ENCODE measurements around the gene SCARF1.

Gene SCARF1

DNA sequence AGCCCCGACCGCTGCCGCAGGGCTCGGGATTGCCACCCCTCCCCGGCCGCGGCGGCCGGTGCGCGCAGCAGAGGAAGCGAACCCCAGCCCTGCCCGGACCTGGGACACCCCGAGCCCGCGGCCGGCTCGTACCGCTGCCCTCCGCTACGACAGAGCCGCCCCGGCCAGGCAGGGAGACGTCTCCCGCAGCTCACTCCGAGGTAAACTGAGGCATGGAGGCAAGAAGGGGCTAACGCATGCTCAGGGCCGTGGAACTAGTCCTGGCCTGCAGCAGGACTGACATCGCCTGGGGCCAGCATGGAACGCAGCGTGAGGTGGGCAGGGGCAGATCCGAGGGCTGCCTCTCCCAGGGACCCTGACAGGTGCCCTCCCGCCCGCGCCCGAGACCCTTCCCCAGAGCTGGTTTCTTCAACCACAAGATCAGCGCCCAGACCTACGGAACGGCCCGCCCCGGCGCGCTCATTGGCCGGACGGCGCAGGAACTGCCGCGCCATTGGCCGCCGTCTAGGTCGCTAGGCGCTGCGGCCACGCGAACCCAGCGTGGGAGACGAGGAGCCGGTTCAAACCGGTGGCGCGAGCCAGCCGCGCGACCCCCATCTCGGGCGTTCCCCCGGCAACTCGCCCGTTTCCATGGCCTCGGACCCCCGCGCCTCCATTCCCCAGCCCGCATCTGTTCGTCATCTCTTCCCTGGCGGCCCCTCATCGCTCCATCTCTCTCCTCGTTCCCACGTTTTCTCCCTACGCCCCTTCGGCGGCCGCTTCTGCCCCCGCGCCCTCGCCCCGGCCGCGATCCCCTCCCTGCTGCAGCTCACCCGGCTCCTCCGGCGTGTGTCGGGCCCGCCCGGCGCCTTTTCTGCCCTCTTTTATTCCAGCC lies 17.3 kb downstream of the SCARF1 start, which contains the start of gene SLC43A2:
SLC43A2 (minus strand) TSS at position 853 of the 874 bp plus-strand sequence. CDS start 960 bp downstream, outside the sequence.
- DNase-seq, result peak; percentile 61

DNA sequence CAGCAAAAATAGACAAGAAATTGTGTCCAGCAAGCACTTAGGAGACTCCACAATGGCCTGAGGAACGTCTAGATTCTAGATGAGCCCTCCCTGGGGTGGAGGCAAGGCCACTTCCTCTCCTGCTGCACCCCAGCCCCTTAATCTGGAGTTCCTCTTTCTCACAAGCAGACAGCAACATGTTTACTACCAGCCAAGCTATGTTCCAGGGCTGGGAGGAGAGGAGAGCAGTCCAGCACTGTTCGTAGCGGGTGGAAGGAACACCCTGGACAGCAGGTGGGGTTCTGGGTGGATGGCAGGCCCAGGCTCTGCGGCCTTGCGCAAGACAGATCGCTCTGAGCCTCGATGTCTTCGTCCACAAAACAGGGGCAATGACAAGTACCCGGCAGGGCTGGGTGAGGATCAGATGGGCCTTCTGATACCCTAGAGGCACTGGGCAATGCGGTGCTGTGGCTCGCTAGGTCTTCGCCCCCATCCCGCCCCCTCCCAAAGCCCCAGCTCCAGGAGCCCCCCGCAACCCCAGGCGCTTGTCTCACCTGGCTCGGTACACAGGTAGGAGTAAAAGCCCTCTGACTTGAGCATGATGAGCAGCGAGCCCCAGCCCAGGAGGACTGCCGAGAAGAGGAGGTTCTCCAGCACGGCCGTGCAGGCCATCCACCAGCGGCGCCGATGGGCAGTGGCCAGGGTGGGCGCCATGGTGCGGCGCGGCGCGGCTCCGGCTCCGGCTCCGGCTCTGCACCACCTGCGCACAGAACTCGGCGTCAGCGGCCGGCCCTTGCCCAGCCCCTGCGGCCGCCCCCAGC lies 18.1 kb downstream of the SCARF1 start:
- no peak for DNase-seq

DNA sequence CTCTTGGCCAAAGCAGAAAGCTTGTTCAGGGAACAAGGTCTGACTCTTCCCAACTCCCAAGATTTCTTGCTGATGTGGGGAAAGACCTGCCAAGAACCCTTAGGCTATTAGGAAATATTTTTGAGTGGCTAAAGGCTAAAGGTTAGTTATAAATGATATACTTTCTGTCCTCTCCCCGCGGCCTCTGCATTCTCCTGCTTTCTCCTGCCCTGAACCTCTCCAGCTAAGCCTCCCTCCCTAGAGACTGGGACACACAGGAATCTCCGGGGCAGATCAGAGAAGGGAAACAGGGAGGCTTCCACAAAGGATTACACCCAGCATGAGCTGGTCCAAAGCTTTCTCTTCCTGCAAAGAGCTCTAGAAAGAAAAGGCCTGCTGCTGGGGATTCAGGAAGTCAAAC lies 19.2 kb downstream of the SCARF1 start:
- DNase-seq, result no peak

DNA sequence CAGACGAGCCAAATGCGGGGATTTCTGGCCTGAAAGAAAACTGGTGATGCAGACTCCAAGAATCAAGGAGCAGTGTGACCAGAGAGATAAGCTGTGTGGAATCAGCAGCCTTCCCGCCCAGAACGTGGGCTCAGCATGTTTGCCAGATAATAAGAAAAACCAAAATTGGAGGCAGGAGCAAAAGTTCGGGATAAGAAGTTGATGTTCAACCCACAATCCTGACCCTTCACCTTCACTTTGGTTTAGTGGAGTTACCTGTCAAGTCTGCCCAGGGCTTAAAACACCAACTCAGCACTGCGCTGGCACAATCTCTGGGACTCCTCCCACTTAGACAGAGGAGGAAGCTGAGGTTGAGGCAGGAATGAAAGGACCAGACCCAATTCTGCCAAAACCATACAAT lies 20.0 kb downstream of the SCARF1 start:
- DNase-seq, result no peak

DNA sequence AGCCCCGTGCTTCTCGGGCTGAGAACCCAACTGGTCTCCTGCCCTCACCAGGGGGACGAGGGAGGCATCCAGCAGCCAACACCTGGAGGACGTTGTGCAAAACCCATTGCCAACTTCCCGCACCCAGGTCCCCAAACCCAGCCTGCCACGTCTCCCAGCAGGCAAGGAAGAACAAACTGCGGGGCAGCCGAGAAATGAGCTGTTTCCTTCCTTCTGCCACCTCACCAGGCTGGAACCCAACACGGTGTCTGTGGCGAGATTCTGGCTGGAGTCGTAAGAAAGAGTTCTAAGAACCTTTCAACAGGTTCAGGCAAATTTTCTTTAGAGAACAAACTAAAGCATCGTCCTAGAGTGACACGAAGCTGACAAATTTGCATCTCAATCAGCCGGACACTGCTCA lies 20.5 kb downstream of the SCARF1 start:
- no peak for DNase-seq

DNA sequence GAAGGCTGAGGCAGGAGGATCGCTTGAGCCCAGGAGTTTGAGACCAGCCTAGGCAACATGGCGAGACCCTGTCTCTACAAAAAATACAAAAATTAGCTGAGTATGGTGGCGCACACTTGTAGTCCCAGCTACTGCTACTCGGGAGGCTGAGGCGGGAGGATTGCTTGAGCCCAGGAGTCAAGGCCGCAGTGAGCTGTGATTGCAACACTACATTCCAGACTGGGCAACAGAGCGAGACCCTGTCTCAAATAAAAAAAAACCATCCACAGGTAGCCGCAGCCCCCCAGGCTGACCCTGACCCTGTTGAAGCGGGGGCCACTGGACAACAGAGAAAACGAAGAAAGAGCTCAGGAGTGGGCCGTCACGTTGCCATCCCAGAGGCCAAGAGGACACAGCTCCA lies 20.9 kb downstream of the SCARF1 start:
- DNase-seq, result no peak

DNA sequence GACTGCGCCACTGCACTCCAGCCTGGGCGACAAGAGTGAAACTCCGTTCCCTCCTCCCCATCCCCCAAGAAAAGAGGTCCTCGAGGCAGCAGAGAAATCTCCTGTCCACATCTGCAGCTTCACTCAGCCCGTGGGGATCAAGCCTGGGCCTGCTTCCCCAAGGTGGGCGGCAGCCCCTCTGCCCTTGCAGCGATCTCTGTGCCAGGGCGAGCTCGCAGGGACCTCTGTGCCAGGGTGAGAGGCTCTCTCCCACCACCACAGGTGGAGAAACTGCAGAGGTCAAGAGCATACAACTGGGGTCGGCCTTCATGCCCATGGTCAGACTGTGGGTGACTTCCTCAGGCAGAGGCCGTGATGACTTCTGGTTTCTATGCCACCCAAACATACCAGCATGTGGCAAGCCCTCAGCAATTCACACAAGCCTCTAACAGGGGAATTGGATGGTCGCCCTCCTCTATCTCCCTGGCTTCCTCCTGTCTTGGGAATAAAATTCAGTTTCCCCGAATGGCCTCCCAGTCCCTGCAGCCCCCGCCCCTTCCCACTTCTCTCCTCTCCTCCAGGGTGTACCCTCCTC lies 22.4 kb downstream of the SCARF1 start:
- DNase-seq, result no peak

DNA sequence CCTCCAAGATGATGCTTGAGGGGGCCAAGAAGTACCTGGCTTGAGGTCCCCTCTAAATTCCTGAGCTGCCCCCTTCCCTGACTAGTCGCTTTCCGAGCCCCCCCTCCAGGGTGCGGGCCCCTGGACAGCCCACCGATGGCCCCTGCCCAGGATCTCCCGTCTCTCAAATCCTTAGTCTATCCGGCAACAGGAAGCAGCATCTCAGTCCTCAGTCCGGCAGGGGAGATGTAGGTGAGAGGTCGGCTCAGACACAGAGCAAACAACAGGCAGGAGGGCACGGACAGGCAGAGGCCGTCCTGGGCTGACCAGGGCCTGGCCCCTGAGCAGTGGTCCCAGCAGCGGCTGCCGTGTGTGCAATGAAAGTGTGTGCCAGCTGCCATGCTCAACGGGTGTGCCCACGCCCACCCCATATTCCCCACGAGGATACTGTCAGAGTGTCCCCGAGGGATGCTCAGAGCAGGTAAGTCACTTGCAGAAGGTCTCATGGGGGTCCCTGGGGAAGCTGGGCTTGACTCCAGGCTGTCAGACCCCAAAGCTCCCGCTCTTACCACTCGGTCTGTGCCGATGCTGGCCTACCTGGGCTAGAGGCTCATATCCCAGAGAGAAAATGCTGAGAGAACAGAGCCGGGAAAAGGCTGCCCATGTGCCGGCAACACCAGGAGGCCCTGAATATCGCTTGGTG lies 24.1 kb downstream of the SCARF1 start:
- no peak for DNase-seq

DNA sequence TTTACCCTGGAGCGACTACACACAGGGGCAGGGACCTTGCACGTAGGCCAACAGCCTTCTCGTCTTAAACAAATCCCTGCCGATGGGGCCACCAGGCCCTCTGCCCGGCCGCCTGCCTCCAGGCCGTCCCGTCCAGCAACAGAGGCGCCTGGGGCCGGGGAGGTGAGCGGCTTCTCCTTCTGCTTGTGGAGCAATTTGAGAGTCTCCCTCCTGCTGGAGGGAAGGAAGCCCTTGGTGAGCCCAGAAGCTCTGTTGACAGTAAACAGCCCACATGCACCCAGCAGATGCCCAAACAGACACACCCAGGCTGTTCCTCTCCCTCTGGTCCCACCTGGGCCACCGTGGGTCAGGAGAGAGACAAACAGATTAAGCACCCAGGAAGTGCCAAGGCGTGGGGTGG lies 25.0 kb downstream of the SCARF1 start:
- DNase-seq, result no peak

DNA sequence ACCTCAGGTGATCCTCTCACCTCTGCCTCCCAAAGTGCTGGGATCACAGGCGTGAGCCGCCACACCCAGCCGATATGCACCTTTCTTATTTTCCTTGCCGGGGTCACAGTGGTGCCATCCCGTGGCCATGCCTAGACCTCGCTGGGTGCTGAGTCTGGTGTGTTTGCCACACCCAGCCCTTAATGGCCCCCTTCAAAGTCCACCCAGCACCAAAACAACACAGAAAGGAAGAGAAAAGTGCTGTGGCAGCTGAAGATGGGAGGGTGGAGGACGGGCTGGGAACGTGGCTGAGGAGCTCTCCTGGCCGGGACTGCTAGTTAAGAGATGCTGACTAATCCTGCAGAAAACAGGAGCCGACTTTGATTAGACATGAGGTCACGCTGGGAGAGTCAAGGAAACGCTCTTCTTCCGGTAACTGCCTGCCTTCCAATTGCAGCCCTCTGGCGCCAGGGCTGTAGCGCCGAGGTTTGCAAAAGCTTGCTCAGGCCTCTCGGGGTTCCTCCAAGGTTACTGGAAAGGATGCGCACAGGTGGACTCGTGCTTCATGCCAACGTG lies 27.8 kb downstream of the SCARF1 start:
- no peak for DNase-seq

DNA sequence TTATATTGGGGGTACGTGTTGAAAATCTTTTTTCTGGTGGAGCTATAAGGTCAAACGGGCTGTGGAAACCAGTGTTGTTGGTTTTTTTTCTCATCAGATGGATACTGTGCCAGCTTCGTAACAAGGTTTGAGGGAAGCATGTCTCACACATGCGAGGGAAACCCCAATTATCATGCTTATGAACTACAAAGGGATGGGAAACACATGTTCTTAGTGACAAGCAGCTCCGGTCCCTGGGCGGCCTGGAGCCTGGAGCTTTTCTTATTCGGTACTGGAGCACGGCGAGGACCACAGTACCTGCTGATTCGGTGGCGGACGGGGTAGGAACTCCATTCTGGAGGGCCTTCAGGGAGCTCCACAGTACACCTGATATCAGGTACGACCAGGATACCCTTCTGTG lies 29.4 kb downstream of the SCARF1 start:
- DNase-seq, result no peak

DNA sequence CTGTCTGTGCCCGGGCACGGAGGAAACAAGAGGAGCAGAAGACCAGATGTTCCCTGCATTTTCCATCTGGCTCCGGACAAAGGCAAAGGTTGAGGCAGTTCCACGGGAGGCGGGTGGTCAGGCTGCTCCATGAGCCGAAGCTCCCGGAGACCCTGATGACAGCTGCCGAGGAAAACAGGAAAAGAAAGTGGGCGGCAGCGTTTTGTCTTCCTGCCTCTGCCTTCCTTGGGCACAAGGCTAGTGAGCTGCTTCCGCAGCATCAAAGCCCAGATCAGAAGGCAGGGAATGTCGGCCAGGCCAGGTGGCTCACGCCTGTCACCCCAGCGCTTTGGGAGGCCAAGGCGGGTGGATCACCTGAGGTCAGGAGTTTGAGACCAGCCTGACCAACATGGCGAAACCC lies 33.1 kb downstream of the SCARF1 start:
- DNase-seq, result no peak

DNA sequence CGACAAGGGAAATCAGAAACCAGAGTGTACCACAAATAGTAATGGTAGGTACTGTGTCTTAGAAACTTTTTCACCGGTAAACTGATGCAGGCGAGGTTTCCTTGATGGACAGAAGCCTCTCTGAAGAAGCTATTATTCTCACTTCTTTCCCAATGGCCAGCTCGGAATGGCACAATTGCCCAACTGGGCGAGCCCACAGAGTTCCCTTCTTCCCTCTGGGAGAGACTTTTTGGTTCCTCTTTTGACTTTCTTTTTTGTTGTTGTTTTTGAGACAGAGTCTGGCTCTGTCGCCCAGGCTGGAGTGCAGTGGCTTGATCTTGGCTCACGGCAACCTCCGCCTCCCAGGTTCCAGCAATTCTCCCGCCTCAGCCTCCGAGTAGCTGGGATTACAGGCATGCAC lies 33.8 kb downstream of the SCARF1 start:
- no peak for DNase-seq

DNA sequence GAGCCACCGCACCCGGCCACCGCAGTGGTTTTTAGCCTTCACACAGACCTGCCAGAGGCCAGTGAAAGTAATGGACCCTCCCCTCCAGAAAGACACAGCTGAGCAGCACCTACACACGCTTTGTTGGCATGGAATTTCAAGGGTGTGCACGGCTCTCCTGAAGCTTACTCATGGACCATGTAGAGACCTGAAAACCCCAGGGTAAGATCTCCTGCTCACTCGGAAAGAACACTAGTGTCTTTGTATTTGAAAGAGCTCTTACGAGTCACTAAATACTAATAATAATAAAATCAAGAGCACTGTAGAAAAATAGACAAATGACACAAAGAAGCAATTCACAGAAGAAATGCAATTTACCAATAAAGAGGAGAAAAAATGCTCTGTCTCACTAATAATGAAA lies 36.9 kb downstream of the SCARF1 start:
- no peak for DNase-seq

DNA sequence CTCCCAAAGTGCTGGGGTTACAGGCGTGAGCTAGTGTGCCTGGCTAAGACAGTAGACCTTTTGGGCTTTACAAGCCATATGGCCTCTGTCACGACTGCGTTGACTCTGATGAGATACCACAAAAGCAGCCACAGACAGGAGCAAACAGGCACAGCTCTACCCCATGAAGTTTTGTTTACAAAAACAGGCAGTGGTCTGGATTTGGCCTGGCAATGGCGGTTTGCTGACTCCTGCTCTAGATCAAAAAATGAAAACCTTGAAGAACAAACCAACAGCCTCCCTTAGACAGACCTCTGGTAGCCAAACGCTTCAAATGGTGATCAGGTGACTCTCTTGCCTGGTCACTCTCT lies 37.6 kb downstream of the SCARF1 start:
- DNase-seq, result no peak

DNA sequence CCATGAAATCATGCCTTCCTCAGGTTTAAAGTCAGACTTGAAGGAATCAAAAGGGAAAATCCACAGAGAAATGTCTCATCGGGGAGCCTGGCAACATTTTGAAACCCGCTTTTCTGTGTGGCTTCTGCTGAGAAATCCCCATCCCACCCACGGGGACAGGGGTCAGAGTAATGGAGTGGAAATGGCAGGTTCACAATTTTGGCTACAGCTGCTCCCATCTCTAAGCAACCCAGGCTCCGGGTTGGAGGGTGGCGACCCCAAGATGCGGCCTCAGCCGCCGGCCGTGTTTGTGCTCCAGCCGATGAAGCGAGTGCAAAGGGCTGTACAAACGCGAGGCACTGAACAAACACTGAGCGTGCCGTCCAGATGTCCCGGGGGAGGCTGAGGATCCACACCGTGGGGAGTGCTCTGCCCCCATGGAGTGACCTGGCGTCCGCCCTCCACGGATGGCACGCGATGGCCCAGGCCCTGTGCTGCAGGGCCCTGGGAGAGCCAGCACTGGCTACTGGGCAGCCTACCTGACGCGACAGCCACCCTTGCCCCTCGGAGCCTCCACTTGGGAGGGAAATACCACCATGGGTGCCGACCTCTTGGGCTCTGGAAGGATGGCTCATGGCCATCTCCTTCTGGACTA lies 39.1 kb downstream of the SCARF1 start:
- no peak for DNase-seq

DNA sequence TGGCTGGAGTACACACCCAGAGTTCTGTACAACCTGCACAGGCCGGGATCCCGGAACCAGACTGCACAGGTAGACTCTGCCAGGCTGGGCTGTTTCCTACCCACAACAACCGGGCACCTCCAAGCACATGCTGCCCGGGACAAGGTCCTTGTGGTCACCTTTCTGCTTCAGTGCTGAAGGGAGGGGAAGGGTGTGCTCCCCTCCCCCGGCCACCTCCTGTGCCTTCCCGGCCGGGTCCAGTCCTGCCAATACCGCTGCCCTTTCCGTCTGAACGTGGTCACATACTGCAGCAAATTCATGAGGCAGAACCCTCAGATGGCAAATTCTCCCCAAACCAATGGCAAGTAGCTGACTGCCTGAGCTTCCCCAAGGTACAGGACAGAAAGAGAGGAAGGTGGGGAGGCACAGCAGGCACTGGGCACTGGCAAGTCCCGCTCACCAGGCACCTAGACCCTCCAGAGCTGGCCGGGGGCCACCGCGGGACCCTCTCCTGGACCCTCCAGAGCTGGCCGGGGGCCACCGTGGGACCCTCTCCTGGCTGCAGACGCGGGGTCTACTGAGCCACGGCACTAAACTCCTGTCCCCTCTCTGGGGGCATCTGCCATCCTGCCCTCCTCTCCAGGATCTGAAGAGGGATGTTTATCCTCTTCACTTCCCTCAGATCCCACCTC lies 39.7 kb downstream of the SCARF1 start:
- no peak for DNase-seq

DNA sequence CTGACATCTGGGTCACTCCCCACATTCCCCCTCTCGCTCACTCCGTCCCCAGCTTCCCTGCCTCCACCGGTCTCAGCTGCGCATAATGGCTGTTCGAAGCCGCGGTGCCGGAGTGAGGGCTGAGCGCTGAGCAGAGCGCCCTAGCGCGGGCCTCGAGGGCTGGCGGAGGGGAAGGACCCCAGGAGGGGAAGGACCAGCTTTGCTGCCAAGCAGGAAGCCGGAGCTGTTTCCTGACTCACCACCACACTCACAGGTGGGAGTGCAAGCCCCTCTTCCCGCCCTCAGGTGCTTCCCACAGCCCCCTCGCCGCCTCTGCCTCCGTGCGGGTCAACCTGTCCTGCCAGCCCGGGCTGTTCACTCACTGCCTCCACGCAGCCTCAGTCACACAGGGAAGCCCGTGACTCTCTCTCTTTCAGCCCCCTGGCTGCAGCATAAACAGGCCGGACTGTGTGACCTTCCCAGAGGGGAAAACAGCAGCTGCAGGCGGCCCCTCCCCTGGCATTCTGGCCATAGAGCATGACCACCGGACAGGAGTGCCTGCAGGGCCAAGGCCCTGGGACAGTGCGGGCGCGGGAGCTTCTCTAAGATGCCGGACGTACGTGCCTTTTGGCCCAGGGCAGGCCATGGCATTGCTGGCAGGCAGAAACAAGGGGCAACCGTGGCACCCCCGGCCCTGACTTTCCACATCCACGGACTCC lies 40.6 kb downstream of the SCARF1 start:
- DNase-seq, result no peak

DNA sequence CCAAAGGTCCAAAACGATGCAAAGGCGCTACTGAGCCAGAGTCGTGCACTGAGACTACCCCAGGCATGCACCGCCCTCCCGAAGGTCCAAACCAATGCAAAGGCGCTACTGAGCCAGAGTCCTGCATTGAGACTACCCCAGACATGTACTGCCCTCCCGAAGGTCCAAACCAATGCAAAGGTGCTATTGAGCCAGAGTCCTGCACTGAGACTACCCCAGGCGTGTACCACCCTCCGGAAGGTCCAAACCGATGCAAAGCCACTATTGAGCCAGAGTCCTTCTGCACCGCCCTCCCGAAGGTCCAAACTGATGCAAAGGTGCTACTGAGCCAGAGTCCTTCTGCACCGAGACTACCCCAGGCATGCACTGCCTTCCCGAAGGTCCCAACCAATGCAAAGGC lies 44.0 kb downstream of the SCARF1 start:
- DNase-seq, result no peak

DNA sequence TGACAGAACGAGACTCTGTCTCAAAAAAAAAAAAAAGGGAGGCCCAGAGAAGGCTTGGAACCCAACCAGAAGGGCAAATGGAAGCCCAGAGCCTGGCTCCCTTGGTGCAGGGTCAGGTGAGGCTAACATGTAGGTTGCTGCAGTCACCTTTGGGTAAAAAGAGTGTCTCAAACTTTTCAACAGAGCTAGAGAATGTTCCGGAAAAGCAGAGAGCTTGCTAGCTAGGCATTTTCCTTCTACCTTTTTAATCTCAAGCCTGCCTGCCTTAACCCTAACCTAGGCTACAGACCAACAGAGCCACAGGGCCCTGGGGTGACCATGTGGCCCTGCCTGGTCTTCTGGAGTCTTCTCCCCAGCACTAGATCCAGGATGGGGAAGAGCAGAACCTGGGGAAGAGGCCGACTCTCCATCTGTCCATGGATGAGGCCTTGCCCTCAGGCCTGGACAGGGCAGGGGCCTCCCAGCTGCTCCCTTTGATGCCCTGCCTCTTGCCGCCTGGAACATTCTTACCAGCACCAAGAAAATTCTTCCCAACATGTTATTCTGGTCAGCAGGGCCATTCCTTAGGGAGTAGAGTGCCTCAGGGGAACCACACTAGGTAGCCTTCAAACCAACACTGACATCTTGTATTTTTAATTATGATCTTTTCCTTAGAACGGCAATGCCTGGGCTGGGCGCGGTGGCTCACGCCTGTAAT lies 47.0 kb downstream of the SCARF1 start:
- no peak for DNase-seq

Measured in activated T-cell treated with anti-CD3 and anti-CD28 coated beads for 4 hours (primary cell).